Measurements from ENCODE around the gene TRIM47.

TRIM47 gene

GRCh38 chr17:75906143-75906884 lies 27.9 kb upstream of the TRIM47 start:
- no peak for DNase-seq

DNA sequence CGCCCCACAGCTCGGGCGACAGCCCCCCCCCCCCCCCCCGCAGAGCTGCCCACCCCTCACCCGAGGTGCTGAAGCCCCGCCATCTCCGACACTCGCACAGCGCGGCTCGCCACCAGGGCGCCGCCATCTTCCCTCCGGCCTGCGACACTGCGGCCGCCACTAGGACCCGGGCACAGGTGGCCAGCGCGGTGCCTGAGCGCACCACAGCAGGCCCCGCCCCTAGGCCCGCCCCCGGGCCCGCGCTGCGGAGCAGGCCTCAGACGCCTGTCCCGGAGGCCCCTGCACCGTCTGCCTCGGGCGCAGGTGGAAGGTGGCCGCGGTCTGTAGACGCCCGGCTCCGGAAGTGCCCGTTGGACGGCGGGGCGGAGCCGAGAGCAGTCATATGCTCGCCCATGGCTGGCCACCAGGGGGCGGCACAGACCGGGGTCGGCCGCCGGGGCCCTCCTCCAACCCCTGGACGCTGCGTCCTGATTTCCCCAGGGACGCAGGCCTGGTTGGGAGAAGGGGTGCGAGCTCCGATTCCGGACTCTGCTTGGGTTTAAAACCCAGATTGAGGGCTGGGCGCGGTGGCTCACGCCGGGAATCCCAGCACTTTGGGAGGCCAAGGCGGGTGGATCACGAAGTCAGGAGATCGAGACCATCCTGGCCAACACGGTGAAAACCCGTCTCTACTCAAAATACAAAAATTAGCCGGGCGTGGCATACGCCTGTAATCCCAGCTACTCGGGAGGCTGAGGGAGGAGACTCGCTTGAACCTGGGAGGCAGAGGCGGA lies 26.6 kb upstream of the TRIM47 start, which contains the start of gene MRPL38:
MRPL38 (minus strand) TSS at position 136 of the 773 bp plus-strand sequence; CDS start at position 127, 9 bp downstream.
- peak; percentile 96 for DNase-seq

GRCh38 chr17:75902406-75902805 lies 24.0 kb upstream of the TRIM47 start:
- DNase-seq: no peak

- no peak for DNase-seq
Observed at GRCh38 chr17:75901727-75902126, 23.3 kb upstream of the TRIM47 start.

DNA sequence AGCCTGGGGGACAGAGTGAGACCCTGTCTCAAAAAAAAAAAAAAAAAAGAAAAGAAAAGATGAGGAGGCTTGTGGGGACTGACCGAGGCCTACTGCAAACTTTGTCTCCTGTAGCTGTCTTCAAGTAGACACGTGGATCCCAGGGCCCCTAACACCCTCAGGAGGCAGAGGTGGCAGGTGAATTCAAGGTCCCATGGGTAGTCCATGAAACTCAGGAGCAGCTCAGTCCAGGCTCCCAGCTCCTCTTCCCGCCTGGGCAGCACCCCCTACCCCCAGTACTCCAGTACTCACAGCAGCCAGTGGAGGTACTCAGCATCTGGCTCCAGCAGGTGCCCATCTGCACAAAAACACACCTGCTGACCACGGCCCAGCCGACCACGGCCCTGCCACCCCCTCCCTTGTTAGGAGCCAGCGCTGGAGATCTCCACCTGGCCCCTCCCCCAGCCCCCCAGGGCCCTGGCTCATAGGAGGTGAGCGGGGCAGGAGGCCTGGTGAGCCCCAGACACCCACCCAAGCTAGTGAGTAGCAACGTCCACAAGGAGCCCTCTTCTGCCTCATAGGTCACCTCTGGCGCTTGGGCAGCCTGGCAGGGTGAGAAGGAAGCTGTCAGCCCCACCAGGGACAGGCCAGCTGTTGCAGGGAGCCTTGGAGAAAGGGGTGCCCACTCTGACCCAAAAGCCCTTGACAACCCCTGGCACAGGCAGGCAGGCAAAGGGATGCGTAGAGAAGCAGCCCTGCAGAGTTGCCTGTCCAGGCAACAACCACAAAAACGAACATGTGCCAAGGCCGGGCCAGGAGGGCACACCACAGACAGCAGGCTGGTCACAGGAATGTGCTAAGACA lies 22.5 kb upstream of the TRIM47 start:
- DNase-seq: no peak

- no peak for DNase-seq
Observed at GRCh38 chr17:75899767-75900468, 21.5 kb upstream of the TRIM47 start.

GRCh38 chr17:75899353-75899752 lies 21.0 kb upstream of the TRIM47 start:
- DNase-seq: no peak

DNA sequence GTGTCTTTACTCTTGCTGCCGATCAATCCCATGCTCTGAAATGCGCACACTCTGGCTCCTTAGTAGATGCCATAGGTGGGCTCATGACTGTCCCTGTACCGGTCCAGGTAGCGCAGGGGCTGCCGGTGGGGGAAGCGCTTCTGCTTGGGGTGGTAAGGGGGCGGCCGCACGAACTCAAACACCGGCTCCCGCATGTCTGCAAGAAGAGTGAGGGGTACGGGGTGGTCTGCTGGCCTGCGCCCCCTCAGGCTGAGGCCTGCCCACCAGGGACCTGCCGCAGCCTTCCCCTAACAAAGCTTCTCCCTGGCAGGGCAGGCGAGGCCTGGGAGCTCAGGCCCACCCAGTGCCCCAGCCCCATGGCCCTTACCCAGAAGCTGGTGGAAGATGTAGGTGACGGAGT lies 20.4 kb upstream of the TRIM47 start:
- DNase-seq: no peak

GRCh38 chr17:75898065-75898464 lies 19.7 kb upstream of the TRIM47 start:
- DNase-seq: no peak

GRCh38 chr17:75897160-75898019 lies 19.0 kb upstream of the TRIM47 start:
- DNase-seq: no peak

GRCh38 chr17:75896415-75897159 lies 18.2 kb upstream of the TRIM47 start, which contains the start of gene TRIM65:
TSS of gene TRIM65 (minus strand) at chr17:75896951. CDS start at chr17:75896937, 14 bp downstream.
- DNase-seq: peak; percentile 84

DNA sequence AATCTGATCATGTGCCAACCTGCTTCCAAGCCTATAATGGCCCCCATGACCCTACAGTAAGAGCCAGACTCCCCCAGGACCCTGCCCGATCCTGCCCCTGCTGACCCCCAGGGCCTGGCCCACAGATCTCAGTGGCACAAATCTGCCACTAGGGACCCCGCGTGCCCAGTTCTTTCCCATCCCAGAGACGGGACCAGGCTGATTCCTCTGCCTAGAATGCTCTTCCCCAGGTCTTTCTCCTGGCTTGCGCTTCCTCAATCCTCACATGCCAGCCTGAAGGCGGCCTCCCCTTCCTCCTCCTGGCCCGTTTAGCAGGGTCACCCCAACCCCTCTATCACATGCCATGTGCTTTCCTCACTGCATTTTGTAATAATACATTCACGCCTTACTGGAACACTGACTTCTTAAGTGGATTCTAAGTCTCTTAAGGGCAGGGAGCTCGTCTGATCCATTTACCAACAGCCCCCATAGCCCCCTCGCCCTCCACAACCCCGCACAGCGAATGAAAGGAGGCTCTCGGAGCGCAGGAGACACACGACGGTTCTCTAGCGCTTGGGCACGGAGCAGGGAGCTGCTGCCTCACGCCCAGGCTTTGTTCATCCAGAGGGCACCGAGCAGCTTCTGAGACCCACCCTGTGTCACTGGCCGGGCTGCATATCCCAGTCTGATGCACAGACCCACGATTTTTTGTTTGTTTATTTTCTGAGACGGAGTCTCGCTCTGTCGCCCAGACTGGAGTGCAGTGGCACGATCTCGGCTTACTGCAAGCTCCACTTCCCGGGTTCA lies 17.2 kb upstream of the TRIM47 start:
- DNase-seq: peak; percentile 38

GRCh38 chr17:75894049-75894733 lies 15.8 kb upstream of the TRIM47 start:
- no peak for DNase-seq

- DNase-seq: no peak
Observed at GRCh38 chr17:75893305-75894048, 15.1 kb upstream of the TRIM47 start.

DNA sequence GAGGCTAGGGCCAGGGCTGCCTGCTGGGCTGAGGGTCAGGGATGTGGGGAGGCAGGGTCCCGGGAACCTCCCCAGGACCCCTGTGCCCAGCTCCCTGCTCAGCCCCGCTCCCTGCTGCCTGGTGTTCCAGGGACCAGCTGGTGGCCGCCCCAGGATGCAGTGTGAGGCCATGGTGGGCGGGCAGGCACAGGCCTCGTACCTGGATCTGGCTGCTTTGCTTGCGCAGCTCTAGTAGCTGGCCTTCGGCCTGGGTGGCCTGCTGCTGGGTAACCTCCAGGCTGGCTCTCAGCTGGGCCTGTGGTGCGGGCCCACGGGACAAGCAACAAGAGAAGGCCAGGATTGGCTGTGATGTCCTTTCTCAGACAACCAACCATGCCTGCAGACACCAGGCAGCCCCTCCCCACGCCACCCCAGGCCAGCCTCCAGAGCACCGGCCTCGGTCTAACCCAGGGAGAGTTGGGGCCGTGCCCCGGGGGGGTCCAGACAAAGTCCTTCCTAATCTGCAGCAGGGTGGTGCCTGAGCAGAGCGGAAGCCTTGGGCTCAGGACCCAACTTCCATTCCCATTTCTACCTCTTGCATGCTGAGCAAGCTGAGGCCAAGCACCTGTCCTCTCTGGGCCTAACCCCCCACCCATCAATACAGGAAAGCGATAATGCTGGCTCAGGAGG lies 14.3 kb upstream of the TRIM47 start:
- DNase-seq: no peak

DNA sequence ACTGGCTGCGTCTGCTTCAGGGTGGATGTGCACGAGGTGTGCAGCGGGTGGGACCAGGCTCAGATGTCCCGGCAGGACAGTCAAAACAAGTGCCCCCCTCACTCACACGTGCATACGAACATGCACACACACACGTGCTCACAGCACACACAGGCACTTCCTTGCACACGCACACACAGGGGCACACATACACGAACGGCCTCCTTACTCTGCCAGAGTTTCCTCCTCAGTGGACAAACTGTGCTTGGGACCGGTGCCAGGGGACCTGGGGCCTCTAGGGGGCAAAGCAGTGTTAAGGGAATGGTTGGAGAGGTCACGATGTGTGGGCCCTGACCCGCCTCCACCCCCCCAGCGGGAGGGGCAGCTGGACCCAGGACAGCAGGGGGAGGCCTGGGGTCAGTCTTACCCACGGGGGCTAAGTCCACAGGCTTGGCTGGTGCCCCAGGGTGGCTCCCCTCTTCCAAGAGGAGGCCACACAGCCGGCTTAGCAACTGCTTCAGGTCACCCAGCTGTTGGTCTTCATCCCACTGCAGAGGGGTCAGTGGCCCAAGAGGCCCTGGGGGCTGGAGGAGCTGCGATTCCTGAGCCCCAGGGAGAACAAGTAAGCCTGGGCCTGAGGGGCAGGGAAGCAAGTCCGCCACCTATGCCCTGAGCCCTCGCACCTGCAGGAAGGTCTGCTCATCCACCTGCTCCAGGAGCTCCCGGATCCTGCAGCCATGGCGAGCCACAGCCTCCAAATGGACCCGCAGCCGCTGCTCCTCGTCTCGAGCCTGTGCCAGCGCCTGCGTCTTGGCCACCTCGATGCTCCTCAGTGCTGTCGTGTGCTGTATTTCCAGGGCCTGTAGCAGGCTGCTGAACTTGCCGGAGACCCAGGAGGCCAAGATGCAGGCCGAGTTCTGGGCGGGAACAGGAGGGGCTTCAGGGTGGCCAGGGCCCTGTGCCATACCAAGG lies 13.5 kb upstream of the TRIM47 start:
- DNase-seq: no peak
